T-helper 2 cell treated with Interferon-gamma antibody and Interleukin-4, amounts not matched to agents 5 μg/mL and 100 μg/mL, for 36 hours (primary cell): ENCODE data around the gene PRSS33.
A peak's percentile ranks its signal among the peaks of the same experiment; 100 is the strongest.

Source experiments
- DNase-seq: peaks from one replicate; pipeline ENCODE4 v3.0.0; 2021; ENCODE audit warnings: low spot score
- H3K27ac Mint-ChIP-seq: one replicate; pipeline ENCODE4 v1.8.0; 2021; ENCODE audit warnings: mild to moderate bottlenecking, mixed read lengths
- H3K27me3 Mint-ChIP-seq: one replicate; pipeline ENCODE4 v1.8.0; 2021; ENCODE audit warnings: low read depth, mixed read lengths
- H3K36me3 Mint-ChIP-seq: one replicate; pipeline ENCODE4 v1.8.0; 2021; ENCODE audit warnings: low read depth, mixed read lengths
- H3K4me1 Mint-ChIP-seq: one replicate; pipeline ENCODE4 v1.8.0; 2021; ENCODE audit warnings: low read depth, mixed read lengths
- H3K4me3 Mint-ChIP-seq: one replicate; pipeline ENCODE4 v1.8.0; 2022; ENCODE audit warnings: mild to moderate bottlenecking, moderate library complexity, mixed read lengths
- H3K9me3 Mint-ChIP-seq: one replicate; pipeline ENCODE4 v1.8.0; 2021; ENCODE audit warnings: mixed read lengths

The PRSS33 gene, protein sequence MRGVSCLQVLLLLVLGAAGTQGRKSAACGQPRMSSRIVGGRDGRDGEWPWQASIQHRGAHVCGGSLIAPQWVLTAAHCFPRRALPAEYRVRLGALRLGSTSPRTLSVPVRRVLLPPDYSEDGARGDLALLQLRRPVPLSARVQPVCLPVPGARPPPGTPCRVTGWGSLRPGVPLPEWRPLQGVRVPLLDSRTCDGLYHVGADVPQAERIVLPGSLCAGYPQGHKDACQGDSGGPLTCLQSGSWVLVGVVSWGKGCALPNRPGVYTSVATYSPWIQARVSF

DNA sequence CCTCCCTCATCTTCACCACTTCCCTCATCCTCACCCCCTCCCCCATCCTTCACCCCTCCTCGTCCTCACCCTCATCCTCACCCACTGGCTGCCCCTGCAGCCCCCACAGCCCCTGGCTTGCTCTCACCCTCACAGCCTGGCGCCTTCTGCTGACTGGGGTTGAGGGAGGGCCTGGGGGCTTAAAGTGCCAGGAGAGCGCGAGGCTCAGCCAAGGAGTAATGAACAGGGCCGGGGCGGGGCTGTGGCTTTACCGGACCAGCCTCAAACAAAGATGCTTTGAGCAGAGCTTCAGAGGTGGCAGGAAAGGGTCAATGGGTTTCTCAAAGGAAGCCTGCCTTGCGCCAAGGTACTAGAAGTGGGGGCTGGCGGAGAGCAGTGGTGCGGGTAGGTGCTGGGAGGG lies at the start of gene PRSS33:
Gene PRSS33 (minus strand): TSS at position 155 of the 400 bp plus-strand sequence. CDS start 1,013 bp downstream, outside the sequence.
- H3K36me3 Mint-ChIP-seq, result no peaks in the 10 kb centered on the region
- no peak within 1 kb of the TSS for H3K4me3 Mint-ChIP-seq
- peaks cover 3% of the 10 kb centered on the region for H3K4me1 Mint-ChIP-seq
- no peak for DNase-seq
- H3K9me3 Mint-ChIP-seq, result no peaks in the 10 kb centered on the region
- no peak within 1 kb of the TSS for H3K27ac Mint-ChIP-seq
- peaks cover 23% of the 10 kb centered on the region for H3K27me3 Mint-ChIP-seq

DNA sequence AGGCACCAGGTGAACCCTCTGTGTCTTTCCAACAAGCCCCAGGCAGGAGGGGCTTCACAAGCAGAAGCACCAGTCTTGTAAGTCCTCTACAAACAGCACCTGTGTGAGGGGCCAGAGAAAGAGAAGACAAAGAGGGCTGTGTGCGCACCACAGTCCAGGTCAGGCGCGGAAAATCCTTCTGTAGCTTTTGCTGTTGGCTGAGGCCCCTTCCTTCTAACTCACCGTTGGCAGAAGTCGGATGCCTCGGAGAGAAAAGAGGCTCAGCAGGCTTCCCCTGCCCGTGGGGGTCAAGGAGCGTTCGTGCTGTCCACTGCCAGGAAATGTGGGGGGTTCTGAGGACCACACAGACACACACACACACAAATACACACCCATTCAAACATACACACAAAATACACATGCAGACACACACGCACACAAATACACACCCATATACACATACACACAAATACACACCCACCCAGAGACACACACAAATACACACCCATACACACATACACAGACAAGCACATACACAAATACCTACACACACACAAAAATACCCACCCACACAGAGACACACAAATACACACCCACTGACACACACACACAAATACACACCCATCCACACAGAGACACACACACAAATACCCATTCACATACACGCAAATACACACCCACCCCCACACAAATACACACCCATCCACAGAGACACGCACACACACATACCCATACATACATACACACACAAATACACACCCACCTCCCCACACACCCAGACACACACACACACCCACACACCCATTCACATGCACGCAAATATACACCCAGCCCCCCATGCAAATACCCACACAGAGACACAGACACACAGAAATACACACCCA lies 49.5 kb upstream of the PRSS33 start:
- no peak for DNase-seq
- Mint-ChIP-seq H3K9me3 (no peaks in the 10 kb centered on the region), H3K4me3 (no peak overlapping the region), H3K27me3 (peaks cover 3% of the 10 kb centered on the region), H3K4me1 (peaks cover 1% of the 10 kb centered on the region), H3K27ac (no peak overlapping the region), H3K36me3 (no peaks in the 10 kb centered on the region)

GRCh38 chr16:2835638-2836493 lies 48.5 kb upstream of the PRSS33 start:
- Mint-ChIP-seq H3K27ac (no peak overlapping the region), H3K9me3 (no peaks in the 10 kb centered on the region), H3K4me1 (no peaks in the 10 kb centered on the region), H3K4me3 (no peak overlapping the region), H3K27me3 (peaks cover 3% of the 10 kb centered on the region), H3K36me3 (no peaks in the 10 kb centered on the region)
- no peak for DNase-seq

GRCh38 chr16:2834968-2835367 lies 47.6 kb upstream of the PRSS33 start:
- H3K36me3 Mint-ChIP-seq, result no peaks in the 10 kb centered on the region
- no peaks in the 10 kb centered on the region for H3K9me3 Mint-ChIP-seq
- H3K4me3 Mint-ChIP-seq, result no peak overlapping the region
- peaks cover 3% of the 10 kb centered on the region for H3K27me3 Mint-ChIP-seq
- no peak for DNase-seq
- no peak overlapping the region for H3K27ac Mint-ChIP-seq
- H3K4me1 Mint-ChIP-seq, result no peaks in the 10 kb centered on the region

GRCh38 chr16:2833776-2834175 lies 46.4 kb upstream of the PRSS33 start:
- H3K4me3 Mint-ChIP-seq, result no peak overlapping the region
- H3K9me3 Mint-ChIP-seq, result no peaks in the 10 kb centered on the region
- H3K27me3 Mint-ChIP-seq, result peaks cover 3% of the 10 kb centered on the region
- H3K4me1 Mint-ChIP-seq, result no peaks in the 10 kb centered on the region
- no peak for DNase-seq
- no peak overlapping the region for H3K27ac Mint-ChIP-seq
- no peaks in the 10 kb centered on the region for H3K36me3 Mint-ChIP-seq

DNA sequence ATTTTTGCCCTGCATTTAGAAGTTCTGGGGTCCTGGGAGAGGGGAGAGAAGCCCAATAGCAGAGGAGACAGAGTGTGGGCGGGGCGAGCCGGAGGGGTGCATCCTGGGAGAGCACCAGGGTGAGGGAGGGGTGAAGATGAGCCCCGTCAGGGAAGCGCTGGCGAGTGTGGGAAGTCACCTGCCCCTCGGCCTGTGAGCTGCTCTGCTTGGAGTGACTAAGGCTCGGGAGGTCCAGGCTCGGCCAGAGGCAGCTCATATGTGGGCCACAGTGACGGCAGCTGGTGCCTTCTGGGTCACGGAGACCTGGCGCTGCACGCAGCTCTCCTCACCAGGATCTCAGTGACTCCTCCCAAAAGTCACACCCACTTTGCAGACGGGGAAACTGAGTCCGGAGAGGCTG lies 43.8 kb upstream of the PRSS33 start:
- no peaks in the 10 kb centered on the region for H3K9me3 Mint-ChIP-seq
- DNase-seq, result no peak
- H3K4me3 Mint-ChIP-seq, result no peak overlapping the region
- H3K27me3 Mint-ChIP-seq, result peaks cover 3% of the 10 kb centered on the region
- no peak overlapping the region for H3K27ac Mint-ChIP-seq
- no peaks in the 10 kb centered on the region for H3K36me3 Mint-ChIP-seq
- no peaks in the 10 kb centered on the region for H3K4me1 Mint-ChIP-seq

- peak overlapping the region; percentile 43 for H3K4me3 Mint-ChIP-seq
- H3K27ac Mint-ChIP-seq, result no peak overlapping the region
- H3K27me3 Mint-ChIP-seq, result peaks cover 3% of the 10 kb centered on the region
- H3K9me3 Mint-ChIP-seq, result no peaks in the 10 kb centered on the region
- no peaks in the 10 kb centered on the region for H3K36me3 Mint-ChIP-seq
- H3K4me1 Mint-ChIP-seq, result no peaks in the 10 kb centered on the region
- DNase-seq, result no peak
Measured at GRCh38 chr16:2830355-2830695, 43.0 kb upstream of the PRSS33 start.

DNA sequence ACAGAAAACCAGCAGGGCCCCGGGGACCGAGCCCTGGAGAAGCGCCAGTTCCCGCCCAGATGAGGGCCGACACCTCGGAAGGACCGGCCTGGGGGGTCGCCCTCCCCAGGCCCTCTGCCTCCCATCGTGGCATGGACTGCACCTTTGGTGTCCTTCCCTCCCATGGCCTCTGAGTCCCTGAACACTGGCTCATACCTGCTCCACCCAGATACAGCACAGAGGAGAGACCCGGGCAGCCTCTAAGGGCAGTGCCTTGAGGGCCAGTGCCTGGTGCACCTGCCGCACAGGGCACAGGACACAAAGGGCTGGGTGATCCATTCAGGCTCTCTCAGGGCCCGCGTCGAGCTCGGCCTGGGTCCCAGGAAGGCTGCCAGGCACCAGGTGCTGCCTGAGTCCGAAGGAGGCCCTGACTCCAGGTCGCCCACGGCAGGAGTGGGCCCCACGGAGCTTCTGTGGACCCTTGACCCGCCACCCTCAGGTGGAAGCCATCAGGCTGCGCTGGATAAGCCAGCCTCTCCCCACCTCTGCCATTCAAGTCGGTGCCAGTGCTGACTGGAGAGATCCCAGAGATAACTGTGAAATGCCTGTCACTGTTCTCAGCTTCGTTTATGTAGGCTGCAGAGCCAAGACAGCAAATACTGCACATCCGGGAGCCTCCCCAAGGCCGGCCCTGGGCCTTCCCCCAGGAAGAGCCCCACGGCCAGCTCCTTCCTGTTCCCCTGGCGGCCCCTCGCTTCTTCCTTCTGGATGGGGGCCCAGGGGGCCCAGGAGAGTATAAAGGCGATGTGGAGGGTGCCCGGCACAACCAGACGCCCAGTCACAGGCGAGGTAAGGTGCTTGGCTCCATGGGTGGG lies 42.4 kb upstream of the PRSS33 start, which contains the start of gene ZG16B:
Gene ZG16B (plus strand): TSS at position 803 of the 854 bp plus-strand sequence. CDS start 139 bp downstream, outside the sequence.
- Mint-ChIP-seq H3K4me3 (peak within 1 kb of the TSS; percentile 43), H3K27ac (peak within 1 kb of the TSS; percentile 57)

DNA sequence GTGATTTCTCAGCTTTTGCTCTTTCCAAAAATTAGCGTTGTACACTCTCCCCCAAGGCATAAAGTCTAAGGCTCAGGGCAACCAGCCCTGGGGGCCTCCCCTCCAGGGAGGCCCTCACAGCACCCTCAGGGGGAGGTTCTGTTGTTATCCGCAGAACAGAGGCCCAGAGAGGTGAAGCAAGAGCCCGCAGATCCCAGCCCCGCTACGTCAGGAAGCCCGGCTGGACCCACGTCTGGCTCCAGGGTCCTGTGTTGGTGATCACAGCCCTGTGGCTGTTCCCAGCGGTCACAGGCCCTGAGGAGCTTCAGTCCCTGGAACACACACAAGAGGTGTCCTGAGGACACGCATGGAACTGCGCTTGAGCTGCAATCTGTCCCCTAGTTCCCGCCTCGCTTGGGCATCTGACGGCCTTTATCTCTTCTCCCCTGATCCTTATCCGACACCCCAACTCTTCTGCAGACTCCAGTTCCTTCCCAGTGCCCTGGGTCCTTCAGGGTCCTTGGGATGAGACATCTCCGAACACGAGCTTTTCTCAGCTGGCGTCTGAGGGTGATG lies 41.6 kb upstream of the PRSS33 start:
- no peaks in the 10 kb centered on the region for H3K4me1 Mint-ChIP-seq
- no peak for DNase-seq
- H3K27me3 Mint-ChIP-seq, result no peaks in the 10 kb centered on the region
- no peak overlapping the region for H3K27ac Mint-ChIP-seq
- no peaks in the 10 kb centered on the region for H3K36me3 Mint-ChIP-seq
- H3K4me3 Mint-ChIP-seq, result no peak overlapping the region
- no peaks in the 10 kb centered on the region for H3K9me3 Mint-ChIP-seq

More for the DNA sequence above, 42.4 kb upstream of the PRSS33 start, which contains the start of gene ZG16B:
- H3K4me1 Mint-ChIP-seq, result no peaks in the 10 kb centered on the region
- no peaks in the 10 kb centered on the region for H3K9me3 Mint-ChIP-seq
- H3K27me3 Mint-ChIP-seq, result peaks cover 2% of the 10 kb centered on the region
- no peak for DNase-seq
- no peaks in the 10 kb centered on the region for H3K36me3 Mint-ChIP-seq

GRCh38 chr16:2828521-2828840 lies 41.1 kb upstream of the PRSS33 start:
- no peaks in the 10 kb centered on the region for H3K9me3 Mint-ChIP-seq
- DNase-seq, result no peak
- H3K4me1 Mint-ChIP-seq, result no peaks in the 10 kb centered on the region
- H3K27ac Mint-ChIP-seq, result no peak overlapping the region
- H3K27me3 Mint-ChIP-seq, result no peaks in the 10 kb centered on the region
- no peak overlapping the region for H3K4me3 Mint-ChIP-seq
- no peaks in the 10 kb centered on the region for H3K36me3 Mint-ChIP-seq

DNA sequence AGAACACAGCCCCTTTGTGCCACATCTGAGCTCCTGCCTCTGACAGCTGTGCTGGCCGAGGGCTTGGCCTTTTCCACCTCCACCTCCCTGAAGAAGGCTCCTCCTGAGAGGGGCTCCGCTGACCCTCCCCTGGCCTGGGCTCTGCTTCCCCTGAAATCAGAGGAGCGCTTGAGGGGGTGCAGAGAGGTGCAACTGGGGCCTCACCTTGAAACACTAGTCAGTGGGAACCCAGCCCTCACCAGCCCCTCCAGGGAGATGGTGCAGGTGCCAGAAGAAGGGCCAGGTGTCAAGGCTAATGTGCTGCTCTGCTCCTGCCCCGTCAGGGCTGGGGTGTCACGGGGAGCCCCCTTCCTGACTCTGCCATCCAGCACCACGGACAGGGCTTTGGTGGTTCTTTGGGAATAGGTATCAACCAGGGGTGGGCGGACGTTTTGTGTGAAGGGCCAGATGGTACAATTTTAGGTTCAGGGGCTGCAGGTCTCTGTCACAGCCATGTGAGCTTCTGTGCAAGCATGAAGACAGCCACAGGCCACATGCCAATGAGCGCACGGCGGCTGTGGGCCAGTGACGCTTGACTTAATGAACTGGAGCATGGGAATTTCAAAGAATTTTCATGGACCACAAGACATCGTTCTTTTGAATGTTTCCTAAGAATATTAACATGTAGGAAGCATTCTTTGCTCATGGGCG lies 40.6 kb upstream of the PRSS33 start:
- no peak for DNase-seq
- Mint-ChIP-seq H3K4me1 (no peaks in the 10 kb centered on the region), H3K27ac (no peak overlapping the region), H3K4me3 (no peak overlapping the region), H3K36me3 (no peaks in the 10 kb centered on the region), H3K9me3 (no peaks in the 10 kb centered on the region), H3K27me3 (no peaks in the 10 kb centered on the region)

DNA sequence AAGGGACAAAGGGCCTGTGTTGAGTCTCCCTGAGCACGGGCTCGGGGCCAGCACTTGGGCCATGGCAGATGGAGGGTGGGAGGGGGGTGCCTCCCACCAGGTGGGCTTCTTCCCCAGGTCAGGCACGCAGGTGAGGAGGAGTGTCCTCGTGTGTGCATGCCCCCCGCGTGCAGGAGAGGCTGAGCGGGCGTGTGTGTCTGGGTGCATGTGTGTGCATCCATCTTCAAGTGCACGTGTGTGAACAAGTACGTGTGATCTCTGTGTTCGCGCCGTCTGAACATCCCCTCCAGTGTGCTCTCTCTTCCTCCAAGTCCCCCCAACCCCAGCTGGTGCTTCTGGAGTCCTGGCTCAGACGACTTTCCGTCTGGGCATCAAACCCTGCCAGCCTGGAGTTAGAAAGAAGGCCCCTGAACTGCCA lies 40.0 kb upstream of the PRSS33 start:
- no peaks in the 10 kb centered on the region for H3K4me1 Mint-ChIP-seq
- H3K9me3 Mint-ChIP-seq, result no peaks in the 10 kb centered on the region
- H3K4me3 Mint-ChIP-seq, result no peak overlapping the region
- H3K27ac Mint-ChIP-seq, result no peak overlapping the region
- H3K36me3 Mint-ChIP-seq, result no peaks in the 10 kb centered on the region
- DNase-seq, result no peak
- no peaks in the 10 kb centered on the region for H3K27me3 Mint-ChIP-seq
